Measurements from ENCODE around the gene THAP7.

- TF ChIP-seq, protein P1, sequence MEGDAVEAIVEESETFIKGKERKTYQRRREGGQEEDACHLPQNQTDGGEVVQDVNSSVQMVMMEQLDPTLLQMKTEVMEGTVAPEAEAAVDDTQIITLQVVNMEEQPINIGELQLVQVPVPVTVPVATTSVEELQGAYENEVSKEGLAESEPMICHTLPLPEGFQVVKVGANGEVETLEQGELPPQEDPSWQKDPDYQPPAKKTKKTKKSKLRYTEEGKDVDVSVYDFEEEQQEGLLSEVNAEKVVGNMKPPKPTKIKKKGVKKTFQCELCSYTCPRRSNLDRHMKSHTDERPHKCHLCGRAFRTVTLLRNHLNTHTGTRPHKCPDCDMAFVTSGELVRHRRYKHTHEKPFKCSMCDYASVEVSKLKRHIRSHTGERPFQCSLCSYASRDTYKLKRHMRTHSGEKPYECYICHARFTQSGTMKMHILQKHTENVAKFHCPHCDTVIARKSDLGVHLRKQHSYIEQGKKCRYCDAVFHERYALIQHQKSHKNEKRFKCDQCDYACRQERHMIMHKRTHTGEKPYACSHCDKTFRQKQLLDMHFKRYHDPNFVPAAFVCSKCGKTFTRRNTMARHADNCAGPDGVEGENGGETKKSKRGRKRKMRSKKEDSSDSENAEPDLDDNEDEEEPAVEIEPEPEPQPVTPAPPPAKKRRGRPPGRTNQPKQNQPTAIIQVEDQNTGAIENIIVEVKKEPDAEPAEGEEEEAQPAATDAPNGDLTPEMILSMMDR (optimal IDR thresholded peaks at IDR 0.05 in 1 of 3, IDR thresholded peaks at IDR 0.05 in 1 of 3, conservative IDR thresholded peaks at IDR 0.05 in 1 of 3; ENCODE audit: extremely low read depth in 1 of 3, insufficient read depth in 2 of 3, low read length in 3 of 3): no peak
- TF ChIP-seq EZH2 (IDR thresholded peaks at IDR 0.05; ENCODE audit: low read length): no peak
These were observed 16.4 kb upstream of the THAP7 start for GRCh38 chr22:21018314-21018713.
